ENCODE results near the gene ACSL3.

- TF ChIP-seq, protein P1, sequence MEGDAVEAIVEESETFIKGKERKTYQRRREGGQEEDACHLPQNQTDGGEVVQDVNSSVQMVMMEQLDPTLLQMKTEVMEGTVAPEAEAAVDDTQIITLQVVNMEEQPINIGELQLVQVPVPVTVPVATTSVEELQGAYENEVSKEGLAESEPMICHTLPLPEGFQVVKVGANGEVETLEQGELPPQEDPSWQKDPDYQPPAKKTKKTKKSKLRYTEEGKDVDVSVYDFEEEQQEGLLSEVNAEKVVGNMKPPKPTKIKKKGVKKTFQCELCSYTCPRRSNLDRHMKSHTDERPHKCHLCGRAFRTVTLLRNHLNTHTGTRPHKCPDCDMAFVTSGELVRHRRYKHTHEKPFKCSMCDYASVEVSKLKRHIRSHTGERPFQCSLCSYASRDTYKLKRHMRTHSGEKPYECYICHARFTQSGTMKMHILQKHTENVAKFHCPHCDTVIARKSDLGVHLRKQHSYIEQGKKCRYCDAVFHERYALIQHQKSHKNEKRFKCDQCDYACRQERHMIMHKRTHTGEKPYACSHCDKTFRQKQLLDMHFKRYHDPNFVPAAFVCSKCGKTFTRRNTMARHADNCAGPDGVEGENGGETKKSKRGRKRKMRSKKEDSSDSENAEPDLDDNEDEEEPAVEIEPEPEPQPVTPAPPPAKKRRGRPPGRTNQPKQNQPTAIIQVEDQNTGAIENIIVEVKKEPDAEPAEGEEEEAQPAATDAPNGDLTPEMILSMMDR (IDR thresholded peaks at IDR 0.05): no peak
- no peak for TF ChIP-seq EZH2 (IDR thresholded peaks at IDR 0.05)
Measured at GRCh38 chr2:222943820-222944219, 83.0 kb downstream of the ACSL3 start.
